ENCODE measurements around the gene POM121L2. TPM values are rescaled to one million over a fixed set of nuclear protein-coding genes. Genes with fewer than 3 reads are reported as not detected.
"Not testable (repeated sequence)": the region's sequence is repeated elsewhere in the genome, so short reads cannot be mapped to it uniquely, and the experiment has no call there.

POM121L2 gene
- total RNA-seq, 1 donor from 2014 or later, result not detected

GRCh38 chr6:27279513-27280063 lies 32.5 kb downstream of the POM121L2 start:
- peaks cover 14% of the 10 kb centered on the region for H3K9me3 Mint-ChIP-seq
- intact Hi-C loops (cut with micrococcal nuclease), result loop anchor here (2.0 to 10.0 kb wide), 3 partner anchors 42 to 389 kb away; no protein-coding TSS in a partner anchor
- DNase-seq (no peak), ATAC-seq (ENCODE audit: low read depth) (no peak)
- ChIA-PET POLR2A (no interaction called here), CTCF (no interaction called here)
- no peak overlapping the region for H3K4me3 Mint-ChIP-seq
- TF ChIP-seq CTCF (IDR thresholded peaks at IDR 0.05), result no peak
- H3K27me3 Mint-ChIP-seq, result peaks cover 52% of the 10 kb centered on the region
- peaks cover 5% of the 10 kb centered on the region for H3K4me1 Mint-ChIP-seq
- no peak overlapping the region for H3K27ac Mint-ChIP-seq
- H3K36me3 Mint-ChIP-seq (ENCODE audit: low read depth), result peaks cover 6% of the 10 kb centered on the region

- peaks cover 5% of the 10 kb centered on the region for H3K4me1 Mint-ChIP-seq
- no peak for TF ChIP-seq CTCF (IDR thresholded peaks at IDR 0.05)
- H3K36me3 Mint-ChIP-seq (ENCODE audit: low read depth), result no peaks in the 10 kb centered on the region
- H3K27ac Mint-ChIP-seq, result no peak overlapping the region
- H3K4me3 Mint-ChIP-seq, result no peak overlapping the region
- POLR2A ChIA-PET, result no interaction called here
- H3K27me3 Mint-ChIP-seq, result peaks cover 57% of the 10 kb centered on the region
- CTCF ChIA-PET, result no interaction called here
- DNase-seq, result no peak
- no peak for ATAC-seq (ENCODE audit: low read depth)
- intact Hi-C loops (cut with micrococcal nuclease), result no loop called here
- H3K9me3 Mint-ChIP-seq, result peaks cover 6% of the 10 kb centered on the region
Observed at GRCh38 chr6:27275025-27275956, 36.8 kb downstream of the POM121L2 start.

GRCh38 chr6:27273783-27274182 lies 38.3 kb downstream of the POM121L2 start:
- peaks cover 56% of the 10 kb centered on the region for H3K27me3 Mint-ChIP-seq
- no peak for DNase-seq
- H3K9me3 Mint-ChIP-seq, result peaks cover 6% of the 10 kb centered on the region
- no peak for ATAC-seq (ENCODE audit: low read depth)
- no peak for TF ChIP-seq CTCF (IDR thresholded peaks at IDR 0.05)
- ChIA-PET POLR2A (no interaction called here), CTCF (no interaction called here)
- no peak overlapping the region for H3K4me3 Mint-ChIP-seq
- no peaks in the 10 kb centered on the region for H3K4me1 Mint-ChIP-seq
- intact Hi-C loops (cut with micrococcal nuclease), result no loop called here
- H3K27ac Mint-ChIP-seq, result no peak overlapping the region
- no peaks in the 10 kb centered on the region for H3K36me3 Mint-ChIP-seq (ENCODE audit: low read depth)

GRCh38 chr6:27268803-27269202 lies 43.3 kb downstream of the POM121L2 start:
- Mint-ChIP-seq H3K9me3 (no peaks in the 10 kb centered on the region), H3K4me1 (no peaks in the 10 kb centered on the region), H3K27me3 (peaks cover 52% of the 10 kb centered on the region), H3K27ac (no peak overlapping the region), H3K36me3 (ENCODE audit: low read depth) (no peaks in the 10 kb centered on the region), H3K4me3 (no peak overlapping the region)
- TF ChIP-seq CTCF (IDR thresholded peaks at IDR 0.05), result no peak
- ChIA-PET POLR2A (no interaction called here), CTCF (no interaction called here)
- intact Hi-C loops (cut with micrococcal nuclease), result no loop called here
- no peak for ATAC-seq (ENCODE audit: low read depth)
- DNase-seq, result no peak

- H3K27ac Mint-ChIP-seq, result no peak overlapping the region
- POLR2A ChIA-PET, result no interaction called here
- intact Hi-C loops (cut with micrococcal nuclease), result no loop called here
- no peaks in the 10 kb centered on the region for H3K9me3 Mint-ChIP-seq
- no peak overlapping the region for H3K4me3 Mint-ChIP-seq
- no peaks in the 10 kb centered on the region for H3K36me3 Mint-ChIP-seq (ENCODE audit: low read depth)
- DNase-seq (no peak), ATAC-seq (ENCODE audit: low read depth) (no peak)
- H3K27me3 Mint-ChIP-seq, result peaks cover 50% of the 10 kb centered on the region
- CTCF ChIA-PET, result no interaction called here
- no peaks in the 10 kb centered on the region for H3K4me1 Mint-ChIP-seq
- no peak for TF ChIP-seq CTCF (IDR thresholded peaks at IDR 0.05)
Observed at GRCh38 chr6:27267857-27268434, 44.1 kb downstream of the POM121L2 start.

- H3K36me3 Mint-ChIP-seq (ENCODE audit: low read depth); intact Hi-C loops (cut with micrococcal nuclease); ATAC-seq (ENCODE audit: low read depth); H3K27ac Mint-ChIP-seq; H3K9me3 Mint-ChIP-seq; DNase-seq; POLR2A ChIA-PET; CTCF ChIA-PET; H3K4me3 Mint-ChIP-seq; H3K4me1 Mint-ChIP-seq: not testable (repeated sequence)
- peaks cover 46% of the 10 kb centered on the region for H3K27me3 Mint-ChIP-seq
Observed at GRCh38 chr6:27267003-27267402, 45.1 kb downstream of the POM121L2 start.

All from activated B cell treated with CpG ODN at 0.5 μM for 24 hours (primary cell).